H1 (cell line): ENCODE data around the gene LURAP1L. TPM values are rescaled to one million over a fixed set of nuclear protein-coding genes. Genes with fewer than 3 reads are reported as not detected.
A peak's percentile ranks its signal among the peaks of the same experiment; 100 is the strongest.

Source experiments
- CTCF ChIA-PET: fragments of 300-600 bp; sonication (Branson Sonifier 250); formaldehyde crosslinking; loops from one replicate; lab custom pipeline; 2021; ENCODE audit not compliant: partially characterized antibody; lab: Charles Lee
- POLR2A ChIA-PET: fragments of 300-600 bp; sonication (Branson Sonifier 250); formaldehyde crosslinking; loops from one replicate; lab custom pipeline; 2021; ENCODE audit warnings: inconsistent platforms; ENCODE audit not compliant: partially characterized antibody; lab: Charles Lee
- DNase-seq, 2 experiments: peaks; one replicate each; pipeline versions ENCODE4 v3.0.0 to v3.0.0-alpha.2; 2010 to 2022; ENCODE audit warnings: low spot score in 2 of 2, low read depth in 1 of 2, mixed read lengths in 1 of 2
- FAIRE-seq: peaks from 2 replicates; lab custom pipeline; 2011; peaks lifted over from hg19 to GRCh38; lab: Jason Lieb, UNC
- H2AFZ ChIP-seq: 2 replicates; pipeline ENCODE4 v1.8.1; 2012; ENCODE audit warnings: low read length, inconsistent platforms
- H2AK5ac ChIP-seq: 2 replicates; pipeline ENCODE4 v1.6.1; 2013; ENCODE audit warnings: low read depth, low read length
- H2BK120ac ChIP-seq: replicated peaks from 2 replicates; pipeline ENCODE3; 2013; ENCODE audit warnings: low read depth, low read length, inconsistent platforms
- H2BK12ac ChIP-seq: 2 replicates; pipeline ENCODE4 v1.6.1; 2013; ENCODE audit warnings: low read depth, low read length
- H2BK15ac ChIP-seq: 2 replicates; pipeline ENCODE4 v1.6.1; 2013; ENCODE audit warnings: low read length
- H2BK20ac ChIP-seq: 2 replicates; pipeline ENCODE4 v1.6.1; 2013; ENCODE audit warnings: low read length
- H2BK5ac ChIP-seq: 2 replicates; pipeline ENCODE4 v1.6.1; 2013; ENCODE audit warnings: low read depth, low read length
- H3K14ac ChIP-seq: 2 replicates; pipeline ENCODE4 v1.6.1; 2013; ENCODE audit warnings: inconsistent platforms; ENCODE audit not compliant: insufficient read length
- H3K18ac ChIP-seq: 2 replicates; pipeline ENCODE4 v1.6.1; 2013; ENCODE audit warnings: low read length; ENCODE audit errors: extremely low read depth
- H3K23ac ChIP-seq: 2 replicates; pipeline ENCODE4 v1.6.1; 2013; ENCODE audit warnings: inconsistent platforms; ENCODE audit not compliant: insufficient read length
- H3K23me2 ChIP-seq: 2 replicates; pipeline ENCODE4 v1.6.1; 2013; ENCODE audit warnings: low read depth, low read length
- H3K27ac ChIP-seq: 2 replicates; pipeline ENCODE4 v1.6.1; 2011; ENCODE audit warnings: low read depth, low read length, inconsistent platforms
- H3K27me3 ChIP-seq, 4 experiments: replicated peaks in 1 of 4; 1 replicate in 1 of 4; 2 replicates in 3 of 4; pipeline versions ENCODE4 v1.6.1 to v1.8.1; 2011 to 2013; ENCODE audit warnings: low read length in 3 of 4, mild to moderate bottlenecking in 3 of 4, inconsistent platforms in 2 of 4, mixed read lengths in 2 of 4, moderate library complexity in 1 of 4; ENCODE audit not compliant: control insufficient read depth in 3 of 4, insufficient read depth in 3 of 4; ENCODE audit errors: extremely low read depth in 1 of 4
- H3K36me3 ChIP-seq, 4 experiments: 2 replicates each; pipeline versions ENCODE4 v1.6.1 to v1.8.1; 2011 to 2013; ENCODE audit warnings: mild to moderate bottlenecking in 4 of 4, low read length in 3 of 4, moderate library complexity in 2 of 4, control low read depth in 1 of 4, inconsistent platforms in 1 of 4; ENCODE audit not compliant: insufficient read depth in 4 of 4, control insufficient read depth in 2 of 4
- H3K4ac ChIP-seq: replicated peaks from 2 replicates; pipeline ENCODE3; 2013; ENCODE audit warnings: low read length, low read depth, mixed read lengths, inconsistent platforms; ENCODE audit not compliant: insufficient read length
- H3K4me1 ChIP-seq, 4 experiments: replicated peaks in 1 of 4; 1 replicate in 1 of 4; 2 replicates in 3 of 4; pipeline versions ENCODE4 v1.6.1 to v1.8.1; 2011 to 2013; ENCODE audit warnings: low read length in 3 of 4, inconsistent platforms in 2 of 4, mixed read lengths in 1 of 4; ENCODE audit not compliant: insufficient read depth in 4 of 4, control insufficient read depth in 3 of 4
- H3K4me2 ChIP-seq, 2 experiments: 2 replicates each; pipeline versions ENCODE4 v1.6.1 to v1.8.1; 2011 to 2013; ENCODE audit warnings: low read depth in 2 of 2, low read length in 2 of 2, control low read depth in 1 of 2, inconsistent platforms in 1 of 2, mild to moderate bottlenecking in 1 of 2; ENCODE audit not compliant: insufficient read depth in 1 of 2
- H3K4me3 ChIP-seq, 4 experiments: fragments of 200-600, 300-600 bp in 1 of 4; sonication (generic), shearing (Covaris generic), sonication (Bioruptor Twin) in 1 of 4; 2 replicates each; pipeline versions ENCODE4 v1.5.1 to v1.8.1; 2011 to 2016; ENCODE audit warnings: low read length in 4 of 4, low read depth in 3 of 4, control low read depth in 2 of 4, inconsistent platforms in 2 of 4, mild to moderate bottlenecking in 2 of 4, mixed read lengths in 1 of 4, moderate library complexity in 1 of 4; ENCODE audit not compliant: insufficient read depth in 2 of 4; ENCODE audit errors: extremely low read depth in 1 of 4
- H3K56ac ChIP-seq: replicated peaks from 2 replicates; pipeline ENCODE3; 2013; ENCODE audit warnings: low read depth, mild to moderate bottlenecking, mixed read lengths, low read length, inconsistent platforms; ENCODE audit not compliant: insufficient read length
- H3K79me1 ChIP-seq: 2 replicates; pipeline ENCODE4 v1.6.1; 2013; ENCODE audit warnings: low read depth, low read length, control low read depth
- H3K79me2 ChIP-seq, 2 experiments: 2 replicates each; pipeline versions ENCODE4 v1.6.1 to v1.8.1; 2012 to 2013; ENCODE audit warnings: low read length in 2 of 2, mild to moderate bottlenecking in 2 of 2, inconsistent platforms in 1 of 2; ENCODE audit not compliant: insufficient read depth in 2 of 2, control insufficient read depth in 1 of 2
- H3K9ac ChIP-seq, 4 experiments: replicated peaks in 1 of 4; 1 replicate in 1 of 4; 2 replicates in 3 of 4; pipeline versions ENCODE4 v1.6.1 to v1.8.1; 2011 to 2013; ENCODE audit warnings: low read depth in 3 of 4, low read length in 3 of 4, control low read depth in 2 of 4, mild to moderate bottlenecking in 2 of 4, moderate library complexity in 2 of 4, inconsistent platforms in 1 of 4; ENCODE audit errors: extremely low read depth in 1 of 4
- H3K9me3 ChIP-seq, 2 experiments: 2 replicates each; pipeline versions ENCODE4 v1.6.1 to v1.8.1; 2012 to 2013; ENCODE audit warnings: mild to moderate bottlenecking in 2 of 2, moderate library complexity in 2 of 2, control low read depth in 1 of 2, inconsistent platforms in 1 of 2, low read depth in 1 of 2, low read length in 1 of 2, mixed read lengths in 1 of 2; ENCODE audit not compliant: insufficient read depth in 2 of 2
- H4K20me1 ChIP-seq, 2 experiments: replicated peaks in 1 of 2; 2 replicates each; pipeline versions ENCODE3 to v1.8.1; 2011 to 2013; ENCODE audit warnings: inconsistent platforms in 2 of 2, low read length in 2 of 2, mild to moderate bottlenecking in 1 of 2; ENCODE audit not compliant: insufficient read depth in 2 of 2, control insufficient read depth in 1 of 2
- H4K5ac ChIP-seq: 2 replicates; pipeline ENCODE4 v1.6.1; 2013; ENCODE audit warnings: low read length, low read depth, mixed read lengths, inconsistent platforms; ENCODE audit not compliant: insufficient read length
- H4K8ac ChIP-seq: 2 replicates; pipeline ENCODE4 v1.8.0; 2013; ENCODE audit warnings: mild to moderate bottlenecking, moderate library complexity, low read length, inconsistent platforms; ENCODE audit not compliant: insufficient read depth; ENCODE audit errors: extremely low read depth
- H4K91ac ChIP-seq: replicated peaks from 2 replicates; pipeline ENCODE3; 2013; ENCODE audit warnings: low read length, mixed read lengths, inconsistent platforms; ENCODE audit not compliant: insufficient read length
- SP1 ChIP-seq: IDR thresholded peaks from 2 replicates; pipeline ENCODE4 v1.6.1; 2011; ENCODE audit warnings: low read depth, low read length
- WGBS, 2 experiments: shearing (Covaris generic) in 1 of 2; methylation state at CpG; one replicate each; pipeline versions ENCODE4 v1.1.6 to v1.1.7; 2013 to 2015; ENCODE audit warnings: low lambda C conversion rate in 2 of 2, mixed read lengths in 2 of 2, inconsistent platforms in 1 of 2, low coverage in 1 of 2, missing lambda C conversion rate in 1 of 2; ENCODE audit not compliant: insufficient replicate concordance in 2 of 2, insufficient coverage in 1 of 2, insufficient read length in 1 of 2; ENCODE audit errors: extremely low coverage in 1 of 2, missing lambda C conversion rate in 1 of 2; 5-methylcytosine and 5-hydroxymethylcytosine counted together
- polyA plus RNA-seq, 7 experiments: library from polyadenylated mRNA; depleted of rRNA in 3 of 7; stranded (reverse) in 5 of 7; unstranded in 2 of 7; fragments of >200 nt in 5 of 7; fragments of 200-250 nt in 2 of 7; gene quantifications; 1 replicate in 5 of 7; 2 replicates in 1 of 7; 4 replicates in 1 of 7; pipeline versions ENCODE4 v1.2.1 to v1.2.3, GENCODE V29; 2011 to 2013; ENCODE audit warnings: missing spikeins in 2 of 7, mixed read lengths in 2 of 7
- total RNA-seq: library from RNA; stranded (reverse); fragmentation: NEBNext Ultra II Directional; extraction: Animal tissue kit (Norgen Biotek cat#: 25700); gene quantifications from 2 replicates; pipeline ENCODE4 v1.2.1, GENCODE V29; 2021

Gene LURAP1L
- total and polyA plus RNA-seq, 2 of the 8 experiments (the other 6 are each of a cell fraction or from before 2014, with no cell fraction given), result 0.63 to 1.2 TPM

- DNase-seq, result no peak
- Histone ChIP-seq H3K18ac (no peak overlapping the region), H3K4me1 (no peaks in the 10 kb centered on the region), H3K27ac (no peak overlapping the region), H3K27me3 (no peaks in the 10 kb centered on the region), H2BK15ac (no peak overlapping the region), H3K4ac (no peak overlapping the region), H3K14ac (no peak overlapping the region), H2AFZ (peak overlapping the region; percentile 47; the same call in 1 of the 2 replicates), H3K23ac (no peak overlapping the region), H3K79me1 (no peaks in the 10 kb centered on the region), H2BK20ac (no peak overlapping the region), H4K91ac (no peak overlapping the region), H4K8ac (no peak overlapping the region), H3K4me3 (no peak overlapping the region), H4K5ac (no peak overlapping the region), H2BK120ac (no peak overlapping the region), H3K9ac (no peak overlapping the region), H3K36me3 (no peaks in the 10 kb centered on the region), H3K4me2 (no peak overlapping the region), H2AK5ac (no peak overlapping the region), H2BK5ac (no peak overlapping the region), H3K23me2 (no peaks in the 10 kb centered on the region), H4K20me1 (no peaks in the 10 kb centered on the region), H3K9me3 (no peaks in the 10 kb centered on the region), H3K56ac (no peak overlapping the region), H3K79me2 (no peaks in the 10 kb centered on the region), H2BK12ac (no peak overlapping the region)
- FAIRE-seq, result no peak
- WGBS, 2 experiments, result 74% methylated on average over 3 of the region's 3 CpGs; no CpG with 5 or more reads in 1 of the 2 experiments
- ChIA-PET POLR2A (no interaction called here), CTCF (interaction anchor here (1.0 to 1.3 kb wide), 6 partner anchors 19 to 66 kb away, joined by 3 to 4 read pairs (median 3); no protein-coding TSS in a partner anchor)
- TF ChIP-seq SP1, result no peak
Measured at GRCh38 chr9:12753931-12754330, 20.9 kb upstream of the LURAP1L start.
